GM12878 (cell line): ENCODE measurements around the gene CS. TPM values are rescaled to one million over a fixed set of nuclear protein-coding genes. Genes with fewer than 3 reads are reported as not detected.
A peak's percentile ranks its signal among the peaks of the same experiment; 100 is the strongest.

Experiments used
- BCLAF1 ChIP-seq: fragments of 450-650 bp; IDR thresholded peaks from 2 replicates; pipeline ENCODE4 v1.6.1; 2017; ENCODE audit warnings: antibody characterized with exemption, mild to moderate bottlenecking, moderate library complexity
- BMI1 ChIP-seq: fragments of 450-650 bp; IDR thresholded peaks from 2 replicates; pipeline ENCODE4 v1.6.1; 2016; ENCODE audit warnings: mild to moderate bottlenecking, moderate library complexity, borderline replicate concordance
- CBFB ChIP-seq: IDR thresholded peaks from 2 replicates; pipeline ENCODE4 v1.6.1; 2016; ENCODE audit warnings: antibody characterized with exemption, low read depth
- CEBPB ChIP-seq, 2 experiments: fragments of 150-350 bp in 1 of 2; IDR thresholded peaks; 2 replicates each; pipeline ENCODE4 v1.6.1; 2012 to 2014; ENCODE audit warnings: low read depth in 2 of 2, low read length in 2 of 2, borderline replicate concordance in 1 of 2, inconsistent platforms in 1 of 2
- CHD2 ChIP-seq: IDR thresholded peaks from 2 replicates; pipeline ENCODE4 v1.6.1; 2011; ENCODE audit warnings: low read depth, low read length, improper control_type of control experiment, borderline replicate concordance
- CHD4 ChIP-seq: fragments of 200-600 bp; sonication (generic); IDR thresholded peaks from 2 replicates; pipeline ENCODE4 v1.6.1; 2016; ENCODE audit warnings: mild to moderate bottlenecking
- CREB1 ChIP-seq: IDR thresholded peaks from 2 replicates; pipeline ENCODE4 v1.6.1; 2012; ENCODE audit warnings: low read depth, mild to moderate bottlenecking, inconsistent platforms
- FOXM1 ChIP-seq: IDR thresholded peaks from 2 replicates; pipeline ENCODE4 v1.6.1; 2012; ENCODE audit warnings: low read depth, mild to moderate bottlenecking, inconsistent platforms, low read length, moderate library complexity
- HCFC1 ChIP-seq: fragments of 150-350 bp; IDR thresholded peaks from 2 replicates; pipeline ENCODE4 v1.6.1; 2014; ENCODE audit warnings: low read length
- HDAC2 ChIP-seq: fragments of 200-600 bp; sonication (generic); IDR thresholded peaks from 2 replicates; pipeline ENCODE4 v1.6.1; 2017
- HDAC6 ChIP-seq: fragments of 200-600 bp; sonication (generic); IDR thresholded peaks from one replicate; pipeline ENCODE4 v1.8.0; 2017; ENCODE audit warnings: antibody characterized with exemption; ENCODE audit not compliant: unreplicated experiment
- HDGF ChIP-seq: fragments of 450-650 bp; IDR thresholded peaks from 2 replicates; pipeline ENCODE4 v1.6.1; 2016; ENCODE audit warnings: antibody characterized with exemption
- JUNB ChIP-seq: IDR thresholded peaks from 2 replicates; pipeline ENCODE4 v1.6.1; 2016; ENCODE audit warnings: antibody characterized with exemption, mild to moderate bottlenecking
- KAT2A ChIP-seq: conservative IDR thresholded peaks from 2 replicates; pipeline ENCODE4 v1.6.1; 2011; ENCODE audit warnings: low read depth, low read length; ENCODE audit not compliant: control insufficient read depth
- MLLT1 ChIP-seq: fragments of 450-650 bp; IDR thresholded peaks from 2 replicates; pipeline ENCODE4 v1.6.1; 2016; ENCODE audit warnings: mild to moderate bottlenecking
- NBN ChIP-seq: fragments of 450-650 bp; IDR thresholded peaks from 2 replicates; pipeline ENCODE4 v1.6.1; 2016
- NKRF ChIP-seq: fragments of 450-650 bp; conservative IDR thresholded peaks from 2 replicates; pipeline ENCODE4 v1.6.1; 2017; ENCODE audit warnings: mild to moderate bottlenecking, moderate library complexity
- RAD21 ChIP-seq: IDR thresholded peaks from 2 replicates; pipeline ENCODE4 v1.6.1; 2011; ENCODE audit warnings: mild to moderate bottlenecking, low read depth, low read length, moderate library complexity; ENCODE audit not compliant: insufficient read depth
- STAT3 ChIP-seq: IDR thresholded peaks from 2 replicates; pipeline ENCODE4 v1.6.1; 2011; ENCODE audit warnings: low read depth, low read length, improper control_type of control experiment
- ZNF217 ChIP-seq: fragments of 450-650 bp; IDR thresholded peaks from 2 replicates; pipeline ENCODE4 v1.6.1; 2017; ENCODE audit warnings: antibody characterized with exemption, mild to moderate bottlenecking
- ZNF274 ChIP-seq: IDR thresholded peaks from one replicate; pipeline ENCODE4 v1.8.0; 2011; ENCODE audit not compliant: insufficient read length, insufficient read depth
- polyA plus RNA-seq, 11 experiments: library from polyadenylated mRNA; depleted of rRNA in 4 of 11; unstranded in 6 of 11; stranded (reverse) in 5 of 11; fragments of >200 nt; fragmentation: Nextera tagmentation in 4 of 11; fragmentation: Illumina TruSeq in 1 of 11; extraction: Ambion mirVana in 4 of 11; extraction: Trizol in 1 of 11; gene quantifications; 1 replicate in 1 of 11; 2 replicates in 10 of 11; pipeline versions ENCODE4 v1.2.1 to v1.2.3, GENCODE V29; 2011 to 2016; ENCODE audit warnings: inconsistent platforms in 2 of 11, missing spikeins in 2 of 11, low read depth in 1 of 11
- total RNA-seq, 4 experiments: library from RNA; depleted of rRNA in 3 of 4; stranded (reverse); fragments of >200 nt in 3 of 4; fragmentation: Illumina TruSeq in 1 of 4; extraction: Trizol in 1 of 4; gene quantifications; 2 replicates each; pipeline versions ENCODE4 v1.2.1 to v1.2.3, GENCODE V29; 2013 to 2021

The CS gene
- total and polyA plus RNA-seq, 10 of the 15 experiments (the other 5 are each of a cell fraction or from before 2014, with no cell fraction given): 64.9 to 276 (median 139) TPM

GRCh38 chr12:56315622-56316473, 15.7 kb upstream of the CS start, which contains the start of gene CNPY2 (continued):
- peak; percentile 98 for TF ChIP-seq CHD2
- TF ChIP-seq ZNF217: no peak
- no peak for TF ChIP-seq CEBPB (IDR thresholded peaks at IDR 0.05; ENCODE audit: borderline replicate concordance in 1 of 2, low read depth in 2 of 2, low read length in 2 of 2)
- peak; percentile 78 for TF ChIP-seq NBN
- no peak for TF ChIP-seq BMI1
- TF ChIP-seq ZNF274: no peak
- TF ChIP-seq HDGF: 0 out of 2 replicates have a peak, but pooled peaks have one; percentile 31
- no peak for TF ChIP-seq STAT3
- TF ChIP-seq BCLAF1: no peak
- TF ChIP-seq CREB1: peak; percentile 86
- no peak for TF ChIP-seq HDAC2
- no peak for TF ChIP-seq CHD4
- no peak for TF ChIP-seq KAT2A
- peak; percentile 90 for TF ChIP-seq CBFB
- TF ChIP-seq MLLT1: no peak
- TF ChIP-seq NKRF: peak; percentile 52; the same call in 1 of the 2 replicates
- no peak for TF ChIP-seq FOXM1
- TF ChIP-seq RAD21: peak; percentile 55
- no peak for TF ChIP-seq JUNB
- TF ChIP-seq HCFC1: peak; percentile 98
- TF ChIP-seq HDAC6: peak; percentile 44
